HG03469 (cell line): ENCODE measurements around the gene PTGFRN.

Source experiments
- ATAC-seq: cut with Tn5 transposase; IDR thresholded peaks from one replicate; pipeline ENCODE4 v1.9.1; 2021; ENCODE audit warnings: mild to moderate bottlenecking, moderate library complexity, moderate number of reproducible peaks; ENCODE audit not compliant: unreplicated experiment

Gene PTGFRN

DNA sequence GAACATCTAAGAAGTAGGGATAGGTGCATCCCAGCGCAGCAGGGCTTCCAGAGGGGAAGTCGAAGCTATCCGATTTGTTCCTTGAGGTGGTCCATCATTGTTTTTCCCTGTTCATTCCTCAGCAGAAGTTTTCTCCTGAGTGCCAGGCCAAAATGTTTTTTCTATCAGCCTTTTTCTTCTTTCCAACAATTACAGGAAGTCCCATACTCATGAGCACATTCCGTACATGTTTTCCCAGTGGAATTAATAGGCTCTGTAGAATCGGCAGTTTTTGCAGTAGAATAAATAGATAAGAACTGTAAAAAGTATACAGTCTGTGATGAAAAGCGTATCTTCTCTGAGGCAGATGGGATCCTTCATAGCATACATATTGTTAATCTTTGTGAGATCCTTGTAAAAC is 116.6 kb downstream of the PTGFRN start:
- ATAC-seq = no peak

DNA sequence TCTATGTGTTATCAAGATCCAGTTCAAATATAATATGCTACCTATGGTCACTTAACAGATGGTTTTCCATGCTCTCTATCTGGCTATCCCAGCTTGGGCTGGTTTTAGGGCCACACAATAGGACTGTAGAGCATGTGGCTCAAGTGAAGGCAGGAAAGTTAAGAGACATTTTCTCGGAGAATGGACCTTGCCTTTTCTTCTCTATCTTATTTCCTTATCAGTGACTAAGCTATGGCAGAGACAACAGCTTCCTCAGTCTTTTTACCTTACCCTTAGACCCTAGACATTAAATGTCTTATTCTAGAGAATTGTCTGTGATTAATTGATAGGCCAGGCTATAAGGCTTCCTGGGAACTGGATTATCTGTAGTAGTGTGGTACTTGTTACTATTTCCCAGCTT is 120.0 kb downstream of the PTGFRN start:
- ATAC-seq = no peak

DNA sequence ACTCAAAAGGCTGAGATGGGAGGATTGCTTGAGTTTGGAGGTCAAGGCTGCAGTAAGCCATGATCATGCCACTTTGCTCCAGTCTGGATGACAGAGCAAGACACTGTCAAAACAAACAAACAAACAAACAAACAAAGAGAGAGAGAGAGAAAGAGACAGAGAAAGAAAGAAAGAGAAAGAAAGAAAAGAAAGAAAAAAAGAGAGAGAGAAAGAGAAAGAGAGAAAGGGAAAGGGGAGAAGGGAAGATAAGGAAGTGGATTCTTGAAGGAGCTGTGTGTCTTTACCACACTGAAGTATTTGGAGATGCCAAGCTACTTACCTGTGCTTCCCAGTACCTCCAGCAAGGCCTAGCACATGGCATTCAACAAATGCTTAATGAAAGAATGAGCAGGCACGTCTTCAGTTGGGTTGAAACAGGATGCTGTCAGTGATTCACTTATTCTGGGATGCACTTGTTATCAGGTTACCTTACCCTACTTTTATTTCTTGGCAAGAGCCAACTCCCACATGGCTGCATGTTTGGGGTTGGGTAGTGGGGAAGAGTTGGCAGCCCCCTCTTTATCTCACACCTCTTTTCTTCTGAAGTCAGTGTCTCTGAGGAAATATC is 120.7 kb downstream of the PTGFRN start:
- ATAC-seq = no peak

DNA sequence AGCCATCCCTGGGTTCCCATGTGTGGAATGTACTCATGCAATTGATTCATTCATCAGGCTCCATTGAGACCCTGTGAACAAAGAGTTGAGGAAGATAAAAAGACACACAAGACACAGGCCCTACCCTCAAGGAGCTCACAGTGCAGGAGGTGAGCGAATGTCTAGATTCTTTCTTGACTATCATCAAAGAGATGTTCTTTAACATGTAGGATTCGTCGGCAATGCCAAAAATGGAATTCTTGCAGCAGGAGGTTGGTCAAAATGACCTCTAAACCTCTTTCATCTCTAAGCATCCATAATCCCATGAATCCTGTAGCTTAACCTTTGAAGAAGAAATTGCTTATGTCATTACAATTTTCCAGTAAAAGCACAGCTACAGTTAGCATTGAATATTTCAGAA is 122.5 kb downstream of the PTGFRN start:
- ATAC-seq = no peak

DNA sequence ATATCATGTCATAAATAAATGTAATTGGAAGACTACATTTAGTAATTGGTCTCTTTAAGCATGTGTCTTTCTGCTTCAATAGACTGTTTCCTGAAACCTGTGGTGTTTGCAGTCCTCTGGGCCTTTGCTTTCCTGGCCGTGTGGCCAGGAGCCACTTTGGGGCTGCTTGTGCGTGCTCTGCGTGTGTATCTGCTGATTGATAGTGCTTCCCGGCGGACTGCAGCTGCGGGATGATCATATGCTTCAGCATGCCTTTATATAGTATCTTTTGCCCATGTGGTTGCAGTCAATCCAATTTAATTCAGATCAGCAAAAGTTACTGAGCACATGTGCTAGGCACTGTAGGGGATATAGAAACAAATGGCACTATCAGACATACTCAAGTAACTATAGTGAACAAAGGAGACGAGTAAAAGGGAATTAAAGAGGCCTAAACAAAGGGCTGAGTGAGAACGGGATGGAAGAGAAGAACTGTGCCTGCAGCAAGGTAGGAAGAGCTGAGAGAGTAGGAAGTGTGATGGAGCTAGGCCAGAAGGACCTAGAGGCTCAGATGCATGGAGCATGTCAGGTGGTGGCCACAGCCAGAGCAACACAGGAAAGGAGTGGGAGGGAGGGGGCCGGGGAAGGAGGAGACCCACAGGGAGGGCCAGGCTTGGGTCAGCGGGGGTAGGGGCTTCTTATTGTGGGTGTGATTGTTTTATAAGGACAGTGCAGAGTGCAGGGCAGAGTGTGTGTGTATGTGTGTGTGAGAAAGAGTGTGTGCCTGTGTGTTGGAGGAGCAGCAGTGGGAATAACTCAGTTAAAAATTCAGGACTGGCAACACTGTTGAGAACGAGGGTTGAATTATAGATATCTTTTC is 123.2 kb downstream of the PTGFRN start:
- no peak for ATAC-seq

DNA sequence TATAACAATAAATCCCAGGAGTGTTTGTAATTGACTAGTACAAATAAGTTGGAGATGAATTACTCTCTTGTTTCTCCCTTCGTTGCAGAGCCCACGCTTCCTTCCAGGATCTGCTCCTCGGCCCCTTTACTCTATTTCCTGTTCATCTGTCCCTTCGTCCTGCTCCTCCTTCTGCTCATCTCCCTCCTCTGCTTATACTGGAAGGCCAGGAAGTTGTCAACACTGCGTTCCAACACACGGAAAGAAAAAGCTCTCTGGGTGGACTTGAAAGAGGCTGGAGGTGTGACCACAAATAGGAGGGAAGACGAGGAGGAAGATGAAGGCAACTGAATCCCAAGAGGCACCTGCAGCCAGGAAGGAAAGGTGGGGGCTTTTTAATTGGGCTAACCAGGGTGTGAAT is 124.1 kb downstream of the PTGFRN start:
- ATAC-seq = no peak

DNA sequence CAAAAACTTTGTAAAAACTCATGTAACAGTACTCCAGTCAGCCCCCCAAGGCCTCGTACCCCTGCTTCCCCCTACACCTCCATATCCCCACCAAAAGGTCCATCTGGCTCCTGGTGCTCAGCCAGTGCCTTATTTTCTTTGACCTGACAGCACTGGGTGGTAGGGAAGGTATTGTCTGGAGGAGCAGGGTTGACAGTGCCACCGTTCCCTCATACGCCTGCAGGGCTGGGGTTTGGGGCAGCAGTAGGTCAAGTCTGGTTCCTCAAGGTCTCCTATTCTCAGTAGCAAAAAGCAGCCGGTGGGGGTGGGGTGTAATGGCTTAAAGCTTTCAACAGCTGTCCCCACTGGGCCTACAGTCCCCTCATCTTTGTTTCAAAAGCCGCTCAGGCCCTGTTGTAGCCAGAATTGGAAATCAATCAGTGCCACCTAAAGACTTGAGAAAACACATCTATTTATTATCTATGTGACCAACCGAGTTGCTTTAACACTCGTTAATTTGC is 125.1 kb downstream of the PTGFRN start:
- no peak for ATAC-seq

DNA sequence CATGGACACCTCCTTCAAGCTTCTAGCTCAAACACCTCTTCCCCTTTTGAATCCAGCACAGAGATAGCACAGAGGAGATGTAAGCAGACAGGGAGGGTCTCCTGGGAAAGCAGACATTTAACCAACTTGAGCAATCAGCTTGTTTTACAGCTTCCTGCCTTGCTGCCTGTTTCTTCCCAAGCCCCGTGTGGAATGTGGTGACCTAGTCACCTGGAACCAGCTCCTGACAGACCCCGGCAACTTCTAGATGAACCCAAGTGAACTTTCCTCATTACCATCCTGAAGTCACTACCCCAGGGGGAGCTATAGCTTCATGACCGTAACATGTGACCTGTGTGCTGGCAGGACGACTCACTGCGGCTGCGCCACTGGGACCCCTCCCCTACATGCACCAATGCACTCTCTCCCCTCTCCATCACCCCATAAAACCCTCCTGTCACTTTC is 126.3 kb downstream of the PTGFRN start:
- no peak for ATAC-seq

DNA sequence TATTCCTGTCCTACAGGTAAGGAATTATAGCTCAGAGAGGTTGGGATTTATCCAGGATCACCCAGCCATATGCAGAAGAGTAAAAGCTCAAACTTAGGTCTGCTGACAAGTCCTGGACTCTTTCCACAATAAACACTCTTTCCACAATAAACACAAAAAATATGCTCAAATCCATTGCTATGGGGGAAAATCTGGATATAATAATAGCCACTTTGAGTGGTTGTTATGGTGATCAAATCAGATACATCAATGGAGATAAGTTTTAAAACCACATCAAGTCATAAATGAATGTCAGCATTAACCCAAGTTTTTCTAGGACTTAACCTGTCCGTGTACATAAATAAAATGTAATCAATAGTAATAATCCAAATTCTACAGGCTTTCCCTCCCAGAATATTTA is 128.1 kb downstream of the PTGFRN start:
- no peak for ATAC-seq

DNA sequence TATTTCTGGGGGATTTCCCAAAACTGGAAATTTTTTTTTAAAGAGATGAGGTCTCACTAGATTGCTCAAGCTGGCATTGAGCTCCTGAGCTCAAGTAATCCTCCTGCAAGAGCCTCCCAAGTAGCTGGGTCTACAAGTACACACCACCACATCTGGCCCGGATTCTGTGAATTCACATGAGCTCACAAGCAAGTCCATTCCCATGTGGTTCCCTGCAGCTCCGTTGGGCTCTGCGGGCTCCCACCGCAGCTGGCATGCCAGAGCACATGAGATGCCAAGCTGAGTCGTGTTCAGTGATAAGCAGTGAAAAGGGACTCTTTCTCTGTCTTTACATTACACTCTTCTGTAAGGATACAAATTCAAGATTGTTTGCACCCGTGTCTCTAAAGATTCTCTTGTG is 128.5 kb downstream of the PTGFRN start:
- ATAC-seq = no peak
